Natural killer cell (primary cell): ENCODE data around the gene QTRT2. TPM values are rescaled to one million over a fixed set of nuclear protein-coding genes. Genes with fewer than 3 reads are reported as not detected.

Source experiments
- ATAC-seq, 3 donors: fragments of 150-1000 bp in 2 of 3; fragments of 200-7000 bp in 1 of 3; cut with Tn5 transposase; 1 replicate in 1 of 3; 2 replicates in 2 of 3; pipeline ENCODE4 v1.10.0; 2021; ENCODE audit warnings: mild to moderate bottlenecking in 2 of 3, moderate library complexity in 2 of 3
- DNase-seq, 2 donors: peaks; one replicate each; pipeline versions ENCODE4 v3.0.0 to v3.0.0-alpha.2; 2013 to 2021; ENCODE audit warnings: mixed read lengths in 1 of 2
- H3K27ac ChIP-seq: one replicate; pipeline ENCODE4 v1.5.1; 2013; ENCODE audit warnings: mild to moderate bottlenecking, low read length
- H3K27me3 ChIP-seq: one replicate; pipeline ENCODE4 v1.6.1; 2013; ENCODE audit warnings: low read length; ENCODE audit not compliant: control insufficient read depth, insufficient read depth
- H3K36me3 ChIP-seq: one replicate; pipeline ENCODE4 v1.6.1; 2013; ENCODE audit warnings: low read length; ENCODE audit not compliant: control insufficient read depth, insufficient read depth
- H3K4me1 ChIP-seq: one replicate; pipeline ENCODE4 v1.6.1; 2013; ENCODE audit warnings: low read length; ENCODE audit not compliant: control insufficient read depth, insufficient read depth
- H3K4me3 ChIP-seq: one replicate; pipeline ENCODE4 v1.5.1; 2013; ENCODE audit warnings: low read length
- H3K9me3 ChIP-seq: one replicate; pipeline ENCODE4 v1.6.1; 2013; ENCODE audit warnings: low read length; ENCODE audit not compliant: control insufficient read depth, insufficient read depth
- H3K27ac Mint-ChIP-seq, 2 donors: one replicate each; pipeline ENCODE4 v1.8.0; 2022; ENCODE audit warnings: mild to moderate bottlenecking in 2 of 2, mixed read lengths in 2 of 2, moderate library complexity in 1 of 2
- H3K27me3 Mint-ChIP-seq, 2 donors: one replicate each; pipeline ENCODE4 v1.8.0; 2022; ENCODE audit warnings: low read depth in 2 of 2, mixed read lengths in 2 of 2
- H3K36me3 Mint-ChIP-seq: one replicate; pipeline ENCODE4 v1.8.0; 2022; ENCODE audit warnings: mixed read lengths
- H3K4me1 Mint-ChIP-seq, 2 donors: one replicate each; pipeline ENCODE4 v1.8.0; 2022; ENCODE audit warnings: mixed read lengths in 2 of 2
- H3K4me3 Mint-ChIP-seq: one replicate; pipeline ENCODE4 v1.8.0; 2022; ENCODE audit warnings: mild to moderate bottlenecking, moderate library complexity, mixed read lengths
- H3K9me3 Mint-ChIP-seq, 2 donors: one replicate each; pipeline ENCODE4 v1.8.0; 2022; ENCODE audit warnings: mixed read lengths in 2 of 2
- CTCF ChIP-seq: fragments of 200-600 bp; IDR thresholded peaks from one replicate; pipeline ENCODE4 v1.8.0; 2022; ENCODE audit warnings: antibody characterized with exemption
- WGBS: methylation state at CpG from one replicate; pipeline ENCODE4 v1.1.7; 2013; ENCODE audit warnings: missing lambda C conversion rate; ENCODE audit not compliant: insufficient coverage; 5-methylcytosine and 5-hydroxymethylcytosine counted together
- intact Hi-C: fragments of 100-400 bp; cut with micrococcal nuclease; formaldehyde crosslinking; loops from one replicate; pipeline ENCODE4 v1.14.2; 2022
- total RNA-seq, 4 donors: library from RNA; stranded (reverse); fragments of 120-200 nt in 1 of 4; gene quantifications; one replicate each; pipeline versions ENCODE4 v1.2.3 to v1.2.4, GENCODE V29; 2013 to 2022

Gene QTRT2
- total RNA-seq, 3 donors from 2014 or later (not counting 1 experiment from before 2014, with no cell fraction given) = 30.1 to 33.4 (median 30.5) TPM

- H3K4me1 ChIP-seq = no peaks in the 10 kb centered on the region
- H3K36me3 ChIP-seq = peaks cover 84% of the 10 kb centered on the region
- ATAC-seq = no peak
- Mint-ChIP-seq H3K4me1 (peaks cover 0 to 8% of the 10 kb centered on the region in 2 donors), H3K36me3 (peaks cover 41% of the 10 kb centered on the region), H3K9me3 (no peaks in the 10 kb centered on the region), H3K4me3 (no peak overlapping the region), H3K27me3 (no peaks in the 10 kb centered on the region), H3K27ac (no peak overlapping the region)
- no peaks in the 10 kb centered on the region for H3K9me3 ChIP-seq
- DNase-seq = no peak
- no peaks in the 10 kb centered on the region for H3K27me3 ChIP-seq
- intact Hi-C loops = no loop called here
- TF ChIP-seq CTCF = no peak
- H3K4me3 ChIP-seq = no peak overlapping the region
- H3K27ac ChIP-seq = no peak overlapping the region
These were observed 21.6 kb downstream of the QTRT2 start for GRCh38 chr3:114078126-114078525.

DNA sequence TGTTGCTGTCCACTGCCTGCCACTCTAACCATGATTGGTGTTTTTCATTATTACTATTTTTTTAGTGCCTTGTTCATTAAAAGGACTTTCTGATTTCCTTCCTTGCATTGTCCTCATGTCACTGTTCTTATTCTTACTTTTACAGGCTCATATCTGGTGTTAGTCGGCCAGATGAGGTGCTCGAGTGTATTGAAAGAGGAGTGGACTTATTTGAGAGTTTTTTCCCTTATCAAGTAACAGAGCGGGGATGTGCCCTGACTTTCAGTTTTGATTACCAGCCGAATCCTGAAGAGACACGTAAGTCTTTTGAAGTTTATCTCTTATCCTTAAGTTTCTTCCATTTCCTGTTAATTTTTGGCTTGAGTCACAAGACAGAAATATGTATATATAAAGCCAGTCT lies 23.2 kb downstream of the QTRT2 start:
- no peak for TF ChIP-seq CTCF
- Mint-ChIP-seq H3K36me3 (peaks cover 29% of the 10 kb centered on the region), H3K27ac (no peak overlapping the region), H3K9me3 (no peaks in the 10 kb centered on the region), H3K4me1 (no peaks in the 10 kb centered on the region), H3K27me3 (no peaks in the 10 kb centered on the region), H3K4me3 (no peak overlapping the region)
- H3K4me1 ChIP-seq = no peaks in the 10 kb centered on the region
- WGBS = 100% methylated on average over 3 of the region's 5 CpGs
- DNase-seq (no peak), ATAC-seq (no peak)
- no peak overlapping the region for H3K27ac ChIP-seq
- H3K9me3 ChIP-seq = no peaks in the 10 kb centered on the region
- no peaks in the 10 kb centered on the region for H3K27me3 ChIP-seq
- intact Hi-C loops = no loop called here
- peaks cover 83% of the 10 kb centered on the region for H3K36me3 ChIP-seq
- no peak overlapping the region for H3K4me3 ChIP-seq

DNA sequence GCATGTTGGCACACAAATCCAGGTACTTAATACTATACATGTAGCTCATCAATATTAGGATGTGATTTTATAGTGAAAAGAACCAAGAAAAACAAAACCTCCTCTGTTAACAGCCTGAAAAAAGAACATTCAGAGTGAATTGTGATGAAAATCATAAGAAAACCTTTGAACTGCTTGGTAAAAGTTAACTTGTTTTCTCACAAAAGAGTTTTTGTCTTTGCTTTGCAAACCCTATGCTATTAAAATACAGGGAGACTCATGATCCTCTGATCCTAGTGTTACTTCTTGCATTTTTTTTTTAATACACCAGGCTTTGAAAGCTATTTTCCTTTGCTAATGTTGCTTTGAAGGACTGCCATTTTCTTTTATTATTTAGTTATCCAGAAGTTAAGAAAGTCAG lies 23.7 kb downstream of the QTRT2 start:
- Histone ChIP-seq H3K4me1 (no peaks in the 10 kb centered on the region), H3K27ac (no peak overlapping the region), H3K4me3 (no peak overlapping the region), H3K9me3 (no peaks in the 10 kb centered on the region), H3K36me3 (peaks cover 83% of the 10 kb centered on the region), H3K27me3 (no peaks in the 10 kb centered on the region)
- DNase-seq = no peak
- H3K27ac Mint-ChIP-seq = no peak overlapping the region
- ATAC-seq = no peak
- TF ChIP-seq CTCF = no peak
- H3K4me3 Mint-ChIP-seq = no peak overlapping the region
- no peaks in the 10 kb centered on the region for H3K4me1 Mint-ChIP-seq
- peaks cover 29% of the 10 kb centered on the region for H3K36me3 Mint-ChIP-seq
- H3K9me3 Mint-ChIP-seq = no peaks in the 10 kb centered on the region
- intact Hi-C loops = no loop called here
- no peaks in the 10 kb centered on the region for H3K27me3 Mint-ChIP-seq

GRCh38 chr3:114081037-114081436 lies 24.5 kb downstream of the QTRT2 start:
- Mint-ChIP-seq H3K36me3 (peaks cover 36% of the 10 kb centered on the region), H3K4me3 (no peak overlapping the region), H3K4me1 (no peaks in the 10 kb centered on the region), H3K27ac (no peak overlapping the region), H3K9me3 (no peaks in the 10 kb centered on the region), H3K27me3 (no peaks in the 10 kb centered on the region)
- Histone ChIP-seq H3K36me3 (peaks cover 79% of the 10 kb centered on the region), H3K27ac (no peak overlapping the region), H3K9me3 (no peaks in the 10 kb centered on the region), H3K4me1 (no peaks in the 10 kb centered on the region), H3K4me3 (no peak overlapping the region), H3K27me3 (no peaks in the 10 kb centered on the region)
- no peak for ATAC-seq
- DNase-seq = no peak
- TF ChIP-seq CTCF = no peak
- intact Hi-C loops = no loop called here
